ENCODE results near the gene COQ8B. TPM values are rescaled to one million over a fixed set of nuclear protein-coding genes. Genes with fewer than 3 reads are reported as not detected.

Gene COQ8B
- total RNA-seq, result 15.2 and 25.0 TPM in 2 replicates

GRCh38 chr19:40716482-40717324 lies at the start of gene COQ8B, which contains the start of gene ITPKC:
COQ8B (minus strand) TSS chr19:40716886; CDS start chr19:40714632, 2,254 bp downstream.
ITPKC (plus strand) TSS chr19:40717112; CDS start chr19:40717136, 24 bp downstream.

DNA sequence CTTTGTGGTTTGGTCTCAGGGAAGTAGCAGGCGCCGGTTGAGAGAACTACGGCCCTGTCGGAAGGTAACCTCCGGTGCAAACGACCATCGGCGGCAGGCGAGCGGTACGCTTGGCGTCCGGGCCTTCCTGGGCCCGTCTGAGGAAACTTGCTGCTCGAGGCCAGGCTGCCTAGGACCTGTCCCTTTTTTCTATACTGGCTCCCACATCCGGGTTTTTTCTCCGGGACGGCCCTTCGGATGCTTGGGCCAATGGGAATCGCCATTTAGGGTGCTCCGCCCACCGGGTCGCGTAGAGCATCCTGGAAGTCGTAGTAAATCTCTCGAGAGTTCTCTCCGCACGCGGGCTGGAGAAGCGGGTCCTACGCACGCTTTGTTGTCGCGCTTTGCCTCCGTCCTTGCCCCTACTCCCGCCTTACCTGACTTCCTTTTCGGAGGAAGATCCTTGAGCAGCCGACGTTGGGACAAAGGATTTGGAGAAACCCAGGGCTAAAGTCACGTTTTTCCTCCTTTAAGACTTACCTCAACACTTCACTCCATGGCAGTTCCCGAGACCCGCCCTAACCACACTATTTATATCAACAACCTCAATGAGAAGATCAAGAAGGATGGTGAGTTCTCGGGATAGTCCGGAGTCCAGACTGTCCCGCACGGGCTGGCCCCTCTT lies 34.3 kb upstream of the COQ8B start, which contains the start of gene SNRPA:
TSS of gene SNRPA (plus strand) at position 330 of the 664 bp plus-strand sequence. CDS start at position 536, 206 bp downstream.

DNA sequence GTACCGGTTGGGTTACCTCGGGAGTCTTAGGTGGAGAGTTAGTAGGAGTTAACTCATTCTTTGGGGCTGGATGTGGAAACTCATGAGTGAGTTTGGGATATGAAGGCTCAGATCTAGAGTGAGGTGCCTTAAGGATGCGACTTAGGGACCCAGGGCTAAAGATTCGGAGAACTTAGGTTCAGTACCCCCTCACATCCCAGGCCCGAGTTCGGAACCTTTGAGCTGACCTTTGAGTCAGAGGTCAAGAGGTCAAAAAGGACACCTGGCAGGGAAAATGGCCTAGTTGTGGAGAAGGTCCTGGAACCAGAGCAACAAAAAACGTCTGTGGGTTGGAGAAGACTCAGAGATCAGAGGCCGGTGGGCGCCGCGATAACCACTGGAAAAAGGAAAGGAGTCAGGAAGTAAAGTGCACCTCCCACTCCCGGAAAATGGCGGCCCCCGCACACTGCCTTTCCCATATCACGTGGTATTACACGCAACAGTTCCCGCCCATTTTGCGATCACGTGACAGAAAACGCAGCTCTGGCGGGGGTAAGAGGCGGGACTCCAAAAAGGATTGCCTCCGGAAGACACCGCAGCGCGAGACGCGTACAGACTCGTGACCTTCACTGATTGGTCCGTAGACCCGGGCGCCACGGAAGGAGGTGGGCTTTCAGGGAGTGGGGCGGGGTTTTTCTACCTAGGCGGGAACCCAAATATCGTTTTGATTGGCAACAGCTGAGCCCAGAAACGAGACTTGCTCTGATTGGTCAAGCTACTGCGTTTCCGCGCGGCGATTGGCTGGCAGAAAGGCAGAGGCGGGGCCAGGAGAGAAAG lies 33.6 kb upstream of the COQ8B start, which contains the start of gene ACTMAP:
TSS of gene ACTMAP (minus strand) at position 420 of the 816 bp plus-strand sequence. CDS start 674 bp downstream, outside the sequence.

GRCh38 chr19:40690050-40690692 lies 26.5 kb downstream of the COQ8B start, which contains the start of gene NUMBL:
NUMBL (minus strand) TSS chr19:40690651; CDS start chr19:40690483, 168 bp downstream.

Other genes with a start within 250 kb of the COQ8B start
- gene SPTBN4, start 249.9 kb downstream of the COQ8B start, total RNA-seq, result 0.09 and 0.28 TPM in 2 replicates
- 23.8 and 25.1 TPM in 2 replicates for gene SHKBP1, start 140.0 kb downstream of the COQ8B start, total RNA-seq
- gene LTBP4, start 115.5 kb downstream of the COQ8B start, total RNA-seq, result 10.4 and 15.4 TPM in 2 replicates
- gene NUMBL, start 26.2 kb downstream of the COQ8B start, total RNA-seq, result 14.0 and 20.6 TPM in 2 replicates
- gene ITPKC, start 226 bp upstream of the COQ8B start, total RNA-seq, result 15.0 and 20.7 TPM in 2 replicates
- gene ACTMAP, start 33.6 kb upstream of the COQ8B start, total RNA-seq, result 0.36 and 1.0 TPM in 2 replicates
- 48.4 and 51.1 TPM in 2 replicates for gene SNRPA, start 34.3 kb upstream of the COQ8B start, total RNA-seq
- not detected in 2 replicates for gene MIA, start 58.6 kb upstream of the COQ8B start, total RNA-seq
- gene RAB4B, start 61.4 kb upstream of the COQ8B start, total RNA-seq, result 5.6 and 7.7 TPM in 2 replicates
- gene EGLN2, start 82.3 kb upstream of the COQ8B start, total RNA-seq, result 107 and 118 TPM in 2 replicates
- not detected in 2 replicates for gene CYP2A6, start 133.6 kb upstream of the COQ8B start, total RNA-seq
- gene CYP2A7, start 165.3 kb upstream of the COQ8B start, total RNA-seq, result not detected in 2 replicates

Data from endothelial cell of coronary artery (primary cell).